IMR-90 (cell line): ENCODE measurements around the gene DPH6. TPM values are rescaled to one million over a fixed set of nuclear protein-coding genes. Genes with fewer than 3 reads are reported as not detected.

Experiments
- ATAC-seq: fragments of 200-7000 bp; cut with Tn5 transposase; 2 replicates; pipeline ENCODE4 v1.9.1; 2020; ENCODE audit warnings: low read depth, mild to moderate bottlenecking, moderate library complexity
- BruUV-seq: library from RNA; stranded (reverse); fragments of 400-500 nt; replicated peaks from 2 replicates; lab custom pipeline; 2021; lab: Mats Ljungman, UMichigan
- CTCF ChIA-PET: fragments of 300-600 bp; formaldehyde crosslinking; extraction: SDS; loops from one replicate; lab custom pipeline; 2021; ENCODE audit warnings: antibody characterized with exemption; lab: Yijun Ruan, JAX
- POLR2A ChIA-PET: fragments of 300-600 bp; sonication (Branson Sonifier 250); formaldehyde crosslinking; loops from one replicate; lab custom pipeline; 2022; ENCODE audit warnings: antibody characterized with exemption; ENCODE audit not compliant: unreplicated experiment; lab: Charles Lee
- DNase-seq: peaks from one replicate; pipeline ENCODE4 v3.0.0; 2013
- H2AFZ ChIP-seq: replicated peaks from 2 replicates; pipeline ENCODE3; 2013; ENCODE audit warnings: low read length, mild to moderate bottlenecking; ENCODE audit not compliant: poor library complexity
- H2AK5ac ChIP-seq: 2 replicates; pipeline ENCODE4 v1.6.1; 2013; ENCODE audit warnings: low read depth, low read length, inconsistent platforms
- H2AK9ac ChIP-seq: replicated peaks from 2 replicates; pipeline ENCODE3; 2013; ENCODE audit warnings: mild to moderate bottlenecking, low read depth, low read length, moderate library complexity; ENCODE audit not compliant: poor library complexity
- H2BK120ac ChIP-seq: 2 replicates; pipeline ENCODE4 v1.6.1; 2013; ENCODE audit warnings: low read depth, low read length, inconsistent platforms
- H2BK15ac ChIP-seq: 3 replicates; pipeline ENCODE4 v1.6.1; 2013; ENCODE audit warnings: low read depth, low read length, inconsistent platforms
- H2BK20ac ChIP-seq: 2 replicates; pipeline ENCODE4 v1.6.1; 2013; ENCODE audit warnings: low read depth, mild to moderate bottlenecking, inconsistent platforms, low read length, moderate library complexity
- H2BK5ac ChIP-seq: 2 replicates; pipeline ENCODE4 v1.6.1; 2013; ENCODE audit warnings: mild to moderate bottlenecking, low read depth, low read length, inconsistent platforms; ENCODE audit not compliant: poor library complexity, severe bottlenecking
- H3K14ac ChIP-seq: replicated peaks from 2 replicates; pipeline ENCODE4 v1.6.1; 2013; ENCODE audit warnings: low read depth, low read length, inconsistent platforms
- H3K18ac ChIP-seq: 2 replicates; pipeline ENCODE4 v1.6.1; 2013; ENCODE audit warnings: low read depth, low read length, control low read depth
- H3K23ac ChIP-seq: 2 replicates; pipeline ENCODE4 v1.6.1; 2013; ENCODE audit warnings: low read depth, low read length, inconsistent platforms
- H3K27ac ChIP-seq: 2 replicates; pipeline ENCODE4 v1.5.1; 2013; ENCODE audit warnings: mild to moderate bottlenecking, control low read depth, low read length; ENCODE audit not compliant: insufficient read depth
- H3K27me3 ChIP-seq: 2 replicates; pipeline ENCODE4 v1.6.1; 2013; ENCODE audit warnings: low read length; ENCODE audit not compliant: control insufficient read depth, insufficient read depth
- H3K36me3 ChIP-seq: 2 replicates; pipeline ENCODE4 v1.6.1; 2013; ENCODE audit warnings: low read length, mixed read lengths; ENCODE audit not compliant: control insufficient read depth, insufficient read depth
- H3K4ac ChIP-seq: 2 replicates; pipeline ENCODE4 v1.6.1; 2013; ENCODE audit warnings: low read depth, low read length, inconsistent platforms
- H3K4me1 ChIP-seq: 2 replicates; pipeline ENCODE4 v1.6.1; 2013; ENCODE audit warnings: low read length, mixed read lengths; ENCODE audit not compliant: control insufficient read depth, insufficient read depth
- H3K4me2 ChIP-seq: 2 replicates; pipeline ENCODE4 v1.6.1; 2013; ENCODE audit warnings: low read depth, mild to moderate bottlenecking, control low read depth, low read length, moderate library complexity
- H3K4me3 ChIP-seq: 2 replicates; pipeline ENCODE4 v1.5.1; 2013; ENCODE audit warnings: low read depth, mild to moderate bottlenecking, control low read depth, low read length, moderate library complexity; ENCODE audit not compliant: insufficient read depth
- H3K56ac ChIP-seq: 2 replicates; pipeline ENCODE4 v1.6.1; 2013; ENCODE audit warnings: low read length, inconsistent platforms; ENCODE audit not compliant: insufficient read depth; ENCODE audit errors: extremely low read depth
- H3K79me1 ChIP-seq, 2 experiments: 2 replicates each; pipeline ENCODE4 v1.6.1; 2013; ENCODE audit warnings: low read length in 2 of 2, inconsistent platforms in 1 of 2, low read depth in 1 of 2
- H3K9ac ChIP-seq: 2 replicates; pipeline ENCODE4 v1.6.1; 2013; ENCODE audit warnings: low read depth, low read length, control low read depth
- H3K9me1 ChIP-seq: 2 replicates; pipeline ENCODE4 v1.6.1; 2013; ENCODE audit warnings: low read length, inconsistent platforms; ENCODE audit not compliant: insufficient read depth
- H3K9me3 ChIP-seq: 2 replicates; pipeline ENCODE4 v1.6.1; 2013; ENCODE audit warnings: low read length; ENCODE audit not compliant: control insufficient read depth, insufficient read depth
- H4K20me1 ChIP-seq: 2 replicates; pipeline ENCODE4 v1.6.1; 2013; ENCODE audit warnings: low read length, inconsistent platforms; ENCODE audit not compliant: insufficient read depth
- H4K5ac ChIP-seq: 2 replicates; pipeline ENCODE4 v1.6.1; 2013; ENCODE audit warnings: mild to moderate bottlenecking, low read depth, low read length, control low read depth
- H4K8ac ChIP-seq, 2 experiments: 2 replicates each; pipeline ENCODE4 v1.6.1; 2013; ENCODE audit warnings: low read depth in 2 of 2, low read length in 2 of 2, control low read depth in 1 of 2, inconsistent platforms in 1 of 2
- H4K91ac ChIP-seq: 2 replicates; pipeline ENCODE4 v1.6.1; 2013; ENCODE audit warnings: low read depth, low read length, inconsistent platforms; ENCODE audit not compliant: insufficient read depth
- RFX5 ChIP-seq: IDR thresholded peaks from 2 replicates; pipeline ENCODE4 v1.8.0; 2012; ENCODE audit warnings: low read depth, mild to moderate bottlenecking, low read length, moderate library complexity
- whole genome bisulfite sequencing, 2 experiments: methylation state at CpG; one replicate each; pipeline versions ENCODE4 v1.1.5 to v1.1.7; 2013; ENCODE audit warnings: missing lambda C conversion rate in 2 of 2; ENCODE audit not compliant: insufficient read length in 1 of 2; ENCODE audit errors: extremely low coverage in 2 of 2; 5-methylcytosine and 5-hydroxymethylcytosine counted together
- dilution Hi-C: fragments of 300-500 bp; cut with HindIII; formaldehyde crosslinking; loops from one replicate; pipeline ENCODE4 v1.14.3; 2018; ENCODE audit warnings: low sequenced_read_pairs; ENCODE audit not compliant: unreplicated experiment
- in situ Hi-C: fragments of 300-500 bp; cut with MboI; formaldehyde crosslinking; loops from 3 replicates; pipeline ENCODE4 v1.14.3; 2019; ENCODE audit warnings: low sequenced_read_pairs, inconsistent platforms, mixed read lengths
- intact Hi-C: fragments of 100-400 bp; cut with micrococcal nuclease; formaldehyde crosslinking; loops from 2 replicates; pipeline ENCODE4 v1.10.0; 2022
- polyA plus RNA-seq, 3 experiments: library from polyadenylated mRNA; depleted of rRNA; stranded (reverse); fragments of >200 nt; gene quantifications; 2 replicates each; pipeline ENCODE4 v1.2.3, GENCODE V29; 2012; ENCODE audit warnings: low replicate concordance in 1 of 3
- total RNA-seq: library from RNA; depleted of rRNA; stranded (reverse); fragments of >200 nt; gene quantifications from 2 replicates; pipeline ENCODE4 v1.2.3, GENCODE V29; 2012

The DPH6 gene
- total and polyA plus RNA-seq, 2 of the 4 experiments (the other 2 are of a cell fraction) = 6.1 to 8.1 TPM

- Histone ChIP-seq H3K4me2 (no peak overlapping the region), H3K9me3 (no peaks in the 10 kb centered on the region), H3K9me1 (no peaks in the 10 kb centered on the region), H3K36me3 (no peaks in the 10 kb centered on the region), H3K79me1 (no peaks in the 10 kb centered on the region), H3K9ac (no peak overlapping the region), H3K18ac (no peak overlapping the region), H3K27ac (no peak overlapping the region), H2BK15ac (no peak overlapping the region), H3K4me3 (no peak overlapping the region), H3K4ac (no peak overlapping the region), H4K5ac (no peak overlapping the region), H4K91ac (no peak overlapping the region), H2AK9ac (no peak overlapping the region), H2BK20ac (no peak overlapping the region), H4K20me1 (no peaks in the 10 kb centered on the region), H2AK5ac (no peak overlapping the region), H2BK120ac (no peak overlapping the region), H4K8ac (no peak overlapping the region), H3K56ac (no peak overlapping the region), H3K23ac (no peak overlapping the region), H2AFZ (no peak overlapping the region), H3K27me3 (no peaks in the 10 kb centered on the region), H2BK5ac (no peak overlapping the region), H3K4me1 (0 out of 2 replicates have a peak, but pooled peaks cover 3% of the 10 kb centered on the region), H3K14ac (no peak overlapping the region)
- dilution Hi-C loops = no loop called here
- no CpG with 5 or more reads among the region's 3 CpGs for WGBS, 2 experiments
- TF ChIP-seq RFX5 = no peak
- ChIA-PET POLR2A (no interaction called here), CTCF (no interaction called here)
- in situ Hi-C loops = no loop called here
- intact Hi-C loops = no loop called here
- no peak for DNase-seq
- BruUV-seq = no TSS peak
- no peak for ATAC-seq
Observed at GRCh38 chr15:35330916-35331315, 215.0 kb downstream of the DPH6 start.
